Astrocyte of the hippocampus (primary cell): ENCODE results near the gene CRTC1.
A peak's percentile ranks its signal among the peaks of the same experiment; 100 is the strongest.

ENCODE experiments used
- DNase-seq: peaks from one replicate; pipeline ENCODE4 v3.0.0; 2011; ENCODE audit warnings: low read depth, low spot score

CRTC1 gene, protein sequence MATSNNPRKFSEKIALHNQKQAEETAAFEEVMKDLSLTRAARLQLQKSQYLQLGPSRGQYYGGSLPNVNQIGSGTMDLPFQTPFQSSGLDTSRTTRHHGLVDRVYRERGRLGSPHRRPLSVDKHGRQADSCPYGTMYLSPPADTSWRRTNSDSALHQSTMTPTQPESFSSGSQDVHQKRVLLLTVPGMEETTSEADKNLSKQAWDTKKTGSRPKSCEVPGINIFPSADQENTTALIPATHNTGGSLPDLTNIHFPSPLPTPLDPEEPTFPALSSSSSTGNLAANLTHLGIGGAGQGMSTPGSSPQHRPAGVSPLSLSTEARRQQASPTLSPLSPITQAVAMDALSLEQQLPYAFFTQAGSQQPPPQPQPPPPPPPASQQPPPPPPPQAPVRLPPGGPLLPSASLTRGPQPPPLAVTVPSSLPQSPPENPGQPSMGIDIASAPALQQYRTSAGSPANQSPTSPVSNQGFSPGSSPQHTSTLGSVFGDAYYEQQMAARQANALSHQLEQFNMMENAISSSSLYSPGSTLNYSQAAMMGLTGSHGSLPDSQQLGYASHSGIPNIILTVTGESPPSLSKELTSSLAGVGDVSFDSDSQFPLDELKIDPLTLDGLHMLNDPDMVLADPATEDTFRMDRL

DNA sequence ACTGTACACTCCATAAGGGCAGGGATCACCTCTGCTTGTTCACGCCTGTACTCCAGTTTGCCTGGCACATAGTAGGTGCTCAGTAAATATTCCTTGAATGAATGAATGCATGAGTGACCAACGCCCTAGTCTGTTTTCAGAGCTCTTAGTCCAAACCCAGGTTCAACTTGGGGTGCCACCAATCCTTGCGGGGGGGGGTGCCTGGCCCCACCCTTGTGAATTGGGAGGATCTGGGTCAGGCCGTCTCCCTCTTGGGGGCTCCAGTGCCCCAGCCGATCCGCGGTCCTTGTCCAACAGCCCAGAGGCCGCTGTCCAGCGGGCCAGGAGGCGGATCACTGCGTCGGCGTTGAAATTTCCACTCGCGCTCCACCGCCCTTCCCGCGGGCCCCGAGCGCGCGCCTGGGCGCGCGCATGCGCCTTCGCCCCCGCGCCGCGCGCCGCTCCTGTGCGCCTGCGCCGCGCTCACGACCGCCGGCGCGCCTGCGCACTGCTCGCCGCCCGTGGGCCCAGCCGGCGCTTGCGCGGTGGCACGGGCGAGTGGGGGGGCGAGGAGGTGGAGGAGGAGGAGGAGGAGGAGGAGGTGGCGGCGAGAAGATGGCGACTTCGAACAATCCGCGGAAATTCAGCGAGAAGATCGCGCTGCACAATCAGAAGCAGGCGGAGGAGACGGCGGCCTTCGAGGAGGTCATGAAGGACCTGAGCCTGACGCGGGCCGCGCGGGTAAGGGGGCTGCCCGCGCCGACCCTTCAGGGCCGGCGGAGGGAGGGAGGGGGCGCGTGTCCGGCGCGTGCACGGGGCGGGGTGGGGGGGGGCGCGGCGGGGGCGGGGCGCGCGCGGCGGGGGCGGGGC lies at the start of gene CRTC1:
TSS of gene CRTC1 (plus strand) at position 572 of the 849 bp plus-strand sequence. CDS start at position 595, 23 bp downstream.
- DNase-seq, result peak; percentile 98

- DNase-seq, result no peak
These were observed 48.7 kb upstream of the CRTC1 start for GRCh38 chr19:18634612-18635297.

DNA sequence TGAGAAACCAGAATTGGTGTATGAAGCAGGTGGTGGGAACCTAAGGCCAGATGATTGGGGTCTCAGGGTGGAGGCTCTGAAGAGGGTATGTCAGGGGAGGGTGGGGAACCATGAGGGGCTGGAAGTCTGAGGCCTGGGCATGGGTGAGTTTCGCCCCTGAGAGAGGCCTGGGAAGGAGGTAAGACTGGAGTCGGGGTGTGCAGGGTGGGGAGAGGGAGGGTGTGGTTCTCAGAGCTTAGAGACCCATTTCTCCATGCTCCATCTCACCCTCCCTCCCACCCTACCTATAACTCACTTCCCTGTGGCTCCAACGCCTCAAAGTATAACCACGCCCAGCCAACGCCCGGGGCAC lies 47.7 kb upstream of the CRTC1 start:
- DNase-seq, result no peak

DNA sequence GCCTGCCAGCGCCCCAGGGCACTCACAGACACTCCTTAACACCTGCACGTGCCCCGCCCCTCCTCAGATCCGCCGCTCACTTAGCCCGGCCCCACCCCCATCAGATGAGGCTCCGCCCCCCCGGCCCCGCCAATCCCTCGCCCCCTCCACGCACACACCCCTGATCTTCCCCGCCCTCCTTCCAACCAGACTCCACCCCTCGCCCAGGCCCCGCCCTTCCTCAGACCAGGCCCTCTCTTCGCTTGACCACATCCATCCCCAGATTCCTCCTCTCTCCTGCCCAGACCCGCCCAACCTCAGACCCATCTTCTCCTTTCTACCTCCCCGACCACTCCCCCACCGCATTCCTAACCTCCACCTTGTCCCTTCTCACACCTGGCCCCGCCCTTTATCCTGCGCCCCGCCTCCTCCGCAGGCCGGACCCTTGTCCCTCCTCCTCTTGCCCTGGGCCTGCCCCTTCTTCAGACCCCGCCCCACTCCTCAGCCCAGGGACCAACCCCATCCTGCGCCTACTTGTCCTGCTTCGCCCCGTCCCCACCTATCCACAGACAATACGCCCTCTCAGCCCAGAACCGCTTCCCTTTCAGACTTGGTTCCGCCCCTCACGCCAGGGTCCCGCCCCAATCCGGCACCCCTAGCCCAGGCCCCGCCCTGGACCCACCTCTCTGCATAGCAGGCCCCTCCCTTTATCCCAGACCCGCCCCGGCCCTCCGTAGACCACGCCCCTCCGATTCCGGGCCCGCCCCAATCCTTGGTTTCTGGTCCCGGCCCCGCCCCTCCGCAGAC lies 47.1 kb upstream of the CRTC1 start:
- peak; percentile 98 for DNase-seq

DNA sequence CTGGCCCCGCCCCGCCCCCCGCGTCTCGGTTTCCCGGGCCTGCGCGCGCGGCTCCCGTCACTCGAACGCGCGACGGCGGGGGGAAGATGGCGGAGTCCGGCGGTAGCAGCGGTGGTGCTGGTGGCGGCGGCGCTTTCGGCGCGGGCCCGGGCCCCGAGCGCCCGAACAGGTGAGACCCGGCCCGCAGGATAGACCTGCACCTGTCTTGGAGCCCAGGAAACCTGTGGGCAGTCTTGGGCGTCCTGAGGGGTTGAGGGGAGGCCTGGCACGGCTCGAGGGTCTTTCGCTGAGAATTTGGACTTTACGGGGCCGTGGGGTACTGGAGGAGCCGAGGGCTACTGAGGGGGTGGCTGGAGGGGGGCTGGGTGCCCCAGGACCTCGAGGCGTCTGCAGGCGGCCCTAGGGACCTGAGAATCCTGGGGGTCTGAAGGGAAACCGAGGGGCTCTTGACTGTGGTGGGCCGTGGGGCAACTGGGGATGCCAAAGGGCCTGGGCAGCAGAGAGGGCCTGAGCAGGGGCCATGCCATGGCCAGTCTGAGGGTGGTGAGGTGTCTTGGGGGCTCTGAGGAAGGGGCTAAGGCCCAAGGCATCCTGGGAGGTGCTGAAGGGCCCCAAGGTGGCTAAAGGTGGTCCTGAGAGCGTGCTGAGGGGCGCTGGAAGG lies 46.4 kb upstream of the CRTC1 start, which contains the start of gene KLHL26:
TSS of gene KLHL26 (plus strand) at position 60 of the 661 bp plus-strand sequence. CDS start at position 87, 27 bp downstream.
- DNase-seq, result no peak

DNA sequence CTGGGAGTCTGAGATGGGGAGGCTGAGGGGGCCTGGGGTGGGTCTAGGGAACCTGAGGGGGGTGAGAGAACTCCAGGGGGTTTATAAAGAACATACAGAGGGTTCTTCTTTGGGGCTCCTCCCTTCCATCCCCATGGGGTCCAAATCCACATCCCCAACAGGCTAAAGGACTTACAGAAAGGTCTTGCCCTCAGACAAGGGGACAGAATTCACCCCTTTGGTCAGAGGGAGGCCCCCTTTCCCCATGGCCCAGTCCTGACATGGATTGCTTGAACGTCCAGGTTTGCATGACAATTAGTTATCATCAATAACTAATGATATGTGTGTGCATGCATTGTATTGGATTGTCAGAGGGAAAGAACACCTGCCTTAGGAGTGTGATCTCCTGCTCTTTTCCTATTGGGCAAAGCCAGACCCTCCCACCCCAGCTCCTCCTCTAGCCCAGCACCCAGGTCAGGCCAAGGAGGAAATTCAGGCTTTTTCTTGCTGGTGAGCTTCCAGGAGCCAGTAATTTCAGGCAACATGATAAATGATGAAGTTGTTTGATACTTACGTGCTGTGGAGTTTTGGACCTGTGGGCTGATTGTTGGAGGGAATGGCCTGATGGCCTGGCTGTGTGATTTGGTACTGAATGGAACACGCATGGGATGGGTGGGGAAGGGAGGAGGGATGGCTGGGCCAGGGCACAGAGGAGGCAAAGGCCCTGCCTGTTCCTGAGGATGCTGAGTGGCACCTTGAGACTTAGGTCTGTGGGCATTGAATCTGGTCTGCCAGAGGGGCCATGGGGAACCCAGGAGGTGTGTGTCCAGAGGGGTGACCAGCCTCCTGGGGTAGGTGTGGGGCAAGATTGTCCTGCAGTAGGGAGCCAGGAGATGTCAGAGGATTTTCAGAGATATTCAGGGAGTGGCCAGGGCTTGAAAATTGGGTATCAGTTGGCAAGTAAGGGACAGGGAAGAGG lies 45.5 kb upstream of the CRTC1 start:
- DNase-seq, result no peak

DNA sequence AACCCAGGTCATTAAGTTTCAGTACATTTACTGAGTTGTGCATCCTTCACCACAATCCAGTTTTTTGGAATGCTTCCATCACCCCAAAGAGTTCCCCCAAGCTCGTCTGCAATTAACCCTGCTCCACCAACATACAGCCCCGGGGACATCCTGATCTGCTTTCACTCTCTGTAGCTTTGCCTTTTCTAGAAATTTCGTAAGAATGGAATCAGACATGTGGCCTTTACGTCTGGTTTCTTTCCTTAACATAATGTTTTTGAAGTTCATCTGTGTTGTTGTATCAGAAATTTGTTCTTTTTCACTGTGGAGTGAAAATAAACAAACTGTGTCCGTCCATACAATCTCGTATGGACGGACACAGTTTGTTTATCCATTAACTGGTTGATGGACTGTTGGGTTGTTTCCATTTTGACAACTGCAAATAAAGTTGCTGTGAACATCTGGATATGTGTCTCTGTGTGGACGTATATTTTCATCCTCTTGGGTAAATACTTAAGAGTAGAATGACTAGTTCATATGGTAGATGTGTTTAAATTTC lies 43.7 kb upstream of the CRTC1 start:
- no peak for DNase-seq

DNA sequence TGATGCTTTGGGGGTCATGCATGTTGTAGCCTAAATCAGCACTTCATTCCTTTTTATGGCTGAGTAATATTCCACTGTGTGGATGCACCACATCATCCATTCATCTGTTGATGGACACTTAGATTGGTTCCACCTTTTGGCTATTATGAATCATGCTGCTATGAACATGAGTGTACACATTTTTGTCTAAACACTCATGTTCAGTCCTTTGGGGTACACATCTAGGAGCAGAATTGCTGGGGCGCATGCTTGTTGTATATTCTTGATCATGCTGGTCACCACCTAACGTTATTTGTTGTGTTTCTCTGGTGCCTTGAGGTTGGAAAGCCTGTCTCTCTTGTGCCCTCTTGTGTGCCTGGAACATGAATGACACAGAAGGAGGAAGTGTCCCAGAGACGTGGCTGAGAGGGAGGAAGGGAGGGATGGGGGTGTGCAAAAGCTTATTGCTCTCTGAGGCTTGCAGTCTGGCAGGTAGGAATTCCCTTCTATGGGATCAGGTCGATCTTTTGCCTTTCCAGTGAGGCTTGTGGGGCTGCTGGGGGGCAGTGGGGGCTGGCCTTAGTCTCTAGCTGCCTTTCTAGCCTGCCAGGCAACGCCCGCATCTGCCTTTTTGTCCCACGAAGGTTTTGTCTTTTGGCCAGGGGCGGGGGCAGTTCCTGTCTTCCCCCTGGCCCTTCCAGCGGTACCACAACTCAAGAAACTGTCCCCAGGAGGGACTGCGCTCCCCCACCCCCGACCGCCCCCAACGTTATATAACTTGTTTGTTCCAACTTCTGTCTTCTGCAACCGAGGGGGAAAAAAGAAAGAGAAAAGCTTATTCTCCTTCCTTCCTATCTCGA lies 39.1 kb upstream of the CRTC1 start:
- no peak for DNase-seq

DNA sequence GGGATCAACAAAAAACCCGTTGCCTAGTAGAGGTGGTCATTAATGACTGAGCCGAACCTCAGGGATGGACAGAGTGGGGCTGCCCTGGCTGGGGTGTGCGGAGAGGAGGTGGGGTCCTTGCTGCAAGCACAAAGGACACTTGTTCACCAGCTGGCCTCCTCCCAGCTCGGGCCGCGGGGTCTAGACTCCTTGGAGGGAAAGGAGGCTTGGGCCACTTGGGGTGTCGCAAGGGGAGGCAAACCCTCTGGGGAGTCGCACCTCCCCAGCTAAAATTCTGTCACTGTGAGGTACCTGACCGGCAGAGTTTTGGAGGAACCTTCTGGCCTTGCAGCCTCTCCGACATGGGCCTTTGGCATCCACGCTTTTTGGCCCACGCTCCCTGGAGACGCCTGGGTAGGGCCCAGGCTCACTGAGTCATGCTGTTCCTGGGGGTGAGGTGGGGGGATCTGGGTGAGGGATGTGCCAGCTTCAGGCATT lies 38.4 kb upstream of the CRTC1 start:
- DNase-seq, result peak; percentile 70

GRCh38 chr19:18646535-18647370 lies 36.7 kb upstream of the CRTC1 start:
- no peak for DNase-seq

GRCh38 chr19:18647371-18647767 lies 36.1 kb upstream of the CRTC1 start:
- DNase-seq, result no peak

- DNase-seq, result no peak
These were observed 35.7 kb upstream of the CRTC1 start for GRCh38 chr19:18647807-18648206.

DNA sequence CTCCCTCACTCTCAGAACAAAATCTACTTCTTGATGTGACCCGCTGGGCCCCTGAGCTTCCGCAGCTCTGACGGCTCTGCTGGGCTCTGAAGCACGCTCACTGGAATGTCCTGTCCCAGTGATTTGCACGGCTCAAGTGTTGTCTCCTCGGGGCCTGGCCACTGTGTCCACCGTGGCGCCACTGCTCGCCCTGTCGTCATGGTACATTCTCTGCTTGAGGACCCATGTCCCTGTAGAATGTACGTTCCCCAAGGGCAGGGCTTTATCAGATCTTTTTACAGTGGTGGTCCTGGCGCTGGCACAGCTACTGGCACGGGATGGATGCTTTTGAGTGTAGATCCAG lies 34.5 kb upstream of the CRTC1 start:
- peak; percentile 21 for DNase-seq

DNA sequence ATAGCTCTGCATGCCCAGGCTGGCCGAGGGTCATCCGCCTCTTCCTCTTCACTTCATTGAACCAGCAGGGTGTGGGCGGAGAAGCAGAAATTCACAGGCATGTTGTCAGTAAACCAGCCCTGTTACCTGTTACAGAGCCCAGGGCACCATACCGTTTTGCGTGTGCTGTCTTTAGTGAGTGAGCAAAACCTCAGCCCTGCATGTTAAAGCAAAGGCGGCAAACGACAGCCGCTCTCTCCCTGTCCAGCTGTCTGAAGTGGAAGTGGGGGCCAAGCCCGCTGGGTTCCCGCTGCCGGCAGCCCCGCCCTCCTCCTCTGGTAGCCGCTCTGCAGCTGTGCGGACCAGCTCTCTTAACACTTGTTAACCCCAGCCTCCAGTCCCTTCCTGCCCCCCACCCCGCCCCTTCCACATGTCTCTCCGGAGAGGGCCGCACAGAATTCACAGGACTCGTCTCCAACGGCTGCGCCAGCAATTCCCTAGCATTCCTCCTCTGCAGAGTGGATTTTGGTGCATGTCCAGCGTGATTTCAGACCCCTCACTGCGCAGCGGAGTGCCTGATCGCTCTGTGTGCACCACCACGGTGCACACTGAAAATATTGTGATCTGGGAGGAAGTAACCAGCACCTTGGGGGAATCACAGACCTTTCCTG lies 34.0 kb upstream of the CRTC1 start:
- peak; percentile 45 for DNase-seq

- no peak for DNase-seq
These were observed 33.5 kb upstream of the CRTC1 start for GRCh38 chr19:18650021-18650390.

GRCh38 chr19:18650468-18651041 lies 32.9 kb upstream of the CRTC1 start:
- DNase-seq, result peak; percentile 62
